Uterus (tissue), 2 donors: ENCODE data around the gene TFCP2L1.

ENCODE experiments used
- CTCF ChIP-seq, 4 experiments: fragments of 200-600 bp in 2 of 4; fragments of 450-650 bp in 2 of 4; sonication (generic) in 2 of 4; IDR thresholded peaks; one replicate each; pipeline ENCODE4 v1.5.1; 2016 to 2019; ENCODE audit warnings: antibody characterized with exemption in 4 of 4, mild to moderate bottlenecking in 2 of 4, moderate library complexity in 1 of 4
- POLR2A ChIP-seq, 2 donors: fragments of 450-650 bp; IDR thresholded peaks; one replicate each; pipeline ENCODE4 v1.6.1; 2016; ENCODE audit warnings: antibody characterized with exemption in 2 of 2, mild to moderate bottlenecking in 1 of 2, moderate library complexity in 1 of 2

- no peak for TF ChIP-seq POLR2A (IDR thresholded peaks at IDR 0.05)
- no peak for TF ChIP-seq CTCF (IDR thresholded peaks at IDR 0.05)
Observed at GRCh38 chr2:121283670-121284462, 1.1 kb downstream of the TFCP2L1 start.
